ENCODE results near the gene NCAPD3.
"Not testable (repeated sequence)": the region's sequence is repeated elsewhere in the genome, so short reads cannot be mapped to it uniquely, and the experiment has no call there.

NCAPD3 gene

GRCh38 chr11:134226806-134227325 lies 3.1 kb upstream of the NCAPD3 start:
- DNase-seq (ENCODE audit: low read depth in 2 of 2), result no peak

- DNase-seq (ENCODE audit: low read depth in 2 of 2), result peak; percentile 56 to 57
Observed at GRCh38 chr11:134224710-134225664, 1.2 kb upstream of the NCAPD3 start.

GRCh38 chr11:134223121-134223520 lies 646 bp downstream of the NCAPD3 start:
- DNase-seq (ENCODE audit: low read depth in 2 of 2), result no peak

GRCh38 chr11:134216816-134217215 lies 7.0 kb downstream of the NCAPD3 start:
- DNase-seq (ENCODE audit: low read depth in 2 of 2), result no peak

GRCh38 chr11:134215836-134216235 lies 7.9 kb downstream of the NCAPD3 start:
- no peak for DNase-seq (ENCODE audit: low read depth in 2 of 2)

GRCh38 chr11:134207538-134208239 lies 16.1 kb downstream of the NCAPD3 start:
- peak; percentile 44 to 48 for DNase-seq (ENCODE audit: low read depth in 2 of 2)

GRCh38 chr11:134206185-134206584 lies 17.6 kb downstream of the NCAPD3 start:
- no peak for DNase-seq (ENCODE audit: low read depth in 2 of 2)

- DNase-seq (ENCODE audit: low read depth in 2 of 2), result no peak
Observed at GRCh38 chr11:134205729-134206128, 18.0 kb downstream of the NCAPD3 start.

- DNase-seq (ENCODE audit: low read depth in 2 of 2), result no peak
Observed at GRCh38 chr11:134202661-134203060, 21.1 kb downstream of the NCAPD3 start.

GRCh38 chr11:134200688-134201087 lies 23.1 kb downstream of the NCAPD3 start:
- no peak for DNase-seq (ENCODE audit: low read depth in 2 of 2)

GRCh38 chr11:134199531-134199930 lies 24.2 kb downstream of the NCAPD3 start:
- no peak for DNase-seq (ENCODE audit: low read depth in 2 of 2)

GRCh38 chr11:134196756-134197155 lies 27.0 kb downstream of the NCAPD3 start:
- DNase-seq (ENCODE audit: low read depth in 2 of 2), result no peak

- not testable (repeated sequence) for DNase-seq (ENCODE audit: low read depth in 2 of 2)
Observed at GRCh38 chr11:134188092-134188491, 35.7 kb downstream of the NCAPD3 start.

- DNase-seq (ENCODE audit: low read depth in 2 of 2), result no peak
Observed at GRCh38 chr11:134181707-134182106, 42.1 kb downstream of the NCAPD3 start.

GRCh38 chr11:134178032-134178674 lies 45.6 kb downstream of the NCAPD3 start:
- no peak for DNase-seq (ENCODE audit: low read depth in 2 of 2)

GRCh38 chr11:134176284-134176683 lies 47.5 kb downstream of the NCAPD3 start:
- no peak for DNase-seq (ENCODE audit: low read depth in 2 of 2)

GRCh38 chr11:134173296-134173695 lies 50.5 kb downstream of the NCAPD3 start:
- DNase-seq (ENCODE audit: low read depth in 2 of 2), result no peak

- DNase-seq (ENCODE audit: low read depth in 2 of 2), result no peak
Observed at GRCh38 chr11:134171951-134172350, 51.8 kb downstream of the NCAPD3 start.

- no peak for DNase-seq (ENCODE audit: low read depth in 2 of 2)
Observed at GRCh38 chr11:134170919-134171281, 52.9 kb downstream of the NCAPD3 start.

- DNase-seq (ENCODE audit: low read depth in 2 of 2), result no peak
Observed at GRCh38 chr11:134170177-134170918, 53.4 kb downstream of the NCAPD3 start.

Data from stimulated activated CD4-positive, alpha-beta T cell treated with anti-CD3 and anti-CD28 coated beads, Interleukin-15, amount 100 ng/mL, for 48 hours (primary cell).